ENCODE data around the gene ZNF385B. TPM values are rescaled to one million over a fixed set of nuclear protein-coding genes. Genes with fewer than 3 reads are reported as not detected.

Gene ZNF385B
- polyA plus RNA-seq, 1 donor, result 7.9 TPM

- no peak for DNase-seq
Observed at GRCh38 chr2:179550214-179550613, 311.2 kb downstream of the ZNF385B start.

GRCh38 chr2:179546656-179547055 lies 314.8 kb downstream of the ZNF385B start:
- DNase-seq, result no peak

DNA sequence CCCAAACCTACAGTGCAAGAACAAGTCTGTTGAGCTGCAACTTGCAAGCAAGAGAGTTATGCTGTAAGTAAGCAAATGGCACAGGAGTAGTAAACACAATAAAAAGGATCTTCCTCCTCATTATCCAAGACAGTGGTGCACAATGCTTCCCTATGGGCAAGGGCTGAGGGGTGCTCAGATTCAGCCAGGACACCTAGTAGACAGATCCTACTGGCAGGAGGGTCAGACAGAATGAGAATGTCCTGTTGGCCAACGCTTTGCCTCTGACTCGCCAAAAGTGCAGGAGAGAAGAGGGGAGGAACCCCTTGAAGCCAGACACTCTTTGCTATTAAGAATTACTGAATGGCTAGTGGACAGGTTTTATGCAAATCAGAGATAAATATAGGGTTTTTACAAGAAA lies 316.4 kb downstream of the ZNF385B start:
- no peak for DNase-seq

- no peak for DNase-seq
Observed at GRCh38 chr2:179543361-179543901, 318.0 kb downstream of the ZNF385B start.

DNA sequence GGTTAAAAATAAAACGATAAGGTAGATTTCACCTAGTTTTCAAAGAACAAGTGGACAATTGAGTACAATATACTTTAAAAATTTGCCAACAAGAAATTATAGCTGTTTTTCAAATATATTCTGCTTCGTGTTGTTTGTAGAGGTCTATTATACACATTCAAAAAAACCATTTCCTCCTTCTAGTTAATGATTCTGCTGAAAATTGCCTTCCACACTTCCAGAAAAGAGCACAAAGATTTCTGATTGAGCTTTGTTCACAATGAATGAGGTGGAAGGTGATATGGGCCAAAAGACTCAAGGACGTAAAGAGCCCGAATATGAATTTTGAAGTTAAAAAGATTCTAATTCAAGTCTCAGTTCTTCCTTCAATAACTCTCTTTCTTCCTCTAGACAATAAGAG lies 319.8 kb downstream of the ZNF385B start:
- no peak for DNase-seq

DNA sequence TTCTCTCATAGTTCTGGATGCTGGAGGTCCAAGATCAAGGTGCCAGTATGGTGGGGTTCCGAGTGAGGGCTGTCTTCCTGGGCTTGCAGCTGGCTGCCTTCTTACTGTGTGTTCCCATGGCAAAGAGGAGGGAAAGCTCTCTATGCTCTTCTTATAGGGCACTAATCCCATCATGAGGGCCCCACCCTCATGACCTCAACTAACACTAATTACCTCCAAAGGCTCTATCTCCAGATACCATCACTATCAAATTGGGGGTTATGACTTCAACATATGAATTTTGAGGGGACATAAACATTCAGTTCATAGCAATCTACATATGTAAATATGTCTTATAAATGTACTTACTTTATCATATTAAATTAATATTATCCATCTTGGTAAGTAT lies 322.3 kb downstream of the ZNF385B start:
- no peak for DNase-seq

- no peak for DNase-seq
Observed at GRCh38 chr2:179538406-179539123, 322.8 kb downstream of the ZNF385B start.

DNA sequence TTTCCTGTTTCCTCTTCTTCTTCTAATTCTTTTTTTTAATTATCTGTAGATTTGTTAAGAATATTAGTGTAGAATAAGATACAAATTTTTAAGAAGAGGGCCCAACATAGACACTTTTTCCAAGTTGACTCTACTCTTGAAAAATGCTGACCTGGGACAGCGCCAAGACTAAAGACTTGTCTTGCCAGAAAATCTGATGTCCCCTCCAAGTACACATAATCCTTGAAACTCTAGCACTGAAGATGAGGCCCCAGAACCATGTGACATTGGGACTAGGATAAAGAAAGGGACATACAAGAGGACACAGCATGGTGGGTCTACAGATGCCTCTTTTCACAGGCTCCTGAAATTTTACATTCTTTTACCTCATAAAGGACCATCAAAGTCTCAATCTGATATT lies 325.2 kb downstream of the ZNF385B start:
- no peak for DNase-seq

- no peak for DNase-seq
Observed at GRCh38 chr2:179533875-179534274, 327.5 kb downstream of the ZNF385B start.

GRCh38 chr2:179532863-179533278 lies 328.5 kb downstream of the ZNF385B start:
- DNase-seq, result no peak

DNA sequence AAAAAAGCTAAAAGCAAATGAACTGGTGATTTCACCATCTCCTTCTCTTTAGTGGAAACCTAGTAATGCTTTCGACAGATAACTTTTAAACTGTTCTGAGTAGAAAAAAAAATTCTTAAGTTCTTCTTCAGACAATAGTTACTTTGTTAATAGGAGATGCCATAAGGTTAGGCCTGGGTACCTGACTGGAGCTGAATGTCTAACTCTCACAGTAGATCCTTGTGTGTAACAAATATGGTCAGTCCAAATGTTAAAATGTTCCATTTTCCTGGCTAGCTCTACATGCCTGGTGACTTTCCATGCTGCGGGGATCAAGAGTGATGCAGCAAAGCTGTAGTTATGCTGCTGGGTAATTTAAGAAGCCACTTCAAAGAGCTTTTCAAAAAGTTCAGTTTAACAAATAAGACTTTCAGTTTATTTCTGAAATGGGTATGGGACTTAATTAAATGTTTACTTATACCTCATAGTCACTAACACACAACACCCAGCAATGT lies 332.8 kb downstream of the ZNF385B start:
- DNase-seq, result no peak

- no peak for DNase-seq
Observed at GRCh38 chr2:179525340-179525739, 336.1 kb downstream of the ZNF385B start.

- DNase-seq, result no peak
Observed at GRCh38 chr2:179524809-179525339, 336.5 kb downstream of the ZNF385B start.

DNA sequence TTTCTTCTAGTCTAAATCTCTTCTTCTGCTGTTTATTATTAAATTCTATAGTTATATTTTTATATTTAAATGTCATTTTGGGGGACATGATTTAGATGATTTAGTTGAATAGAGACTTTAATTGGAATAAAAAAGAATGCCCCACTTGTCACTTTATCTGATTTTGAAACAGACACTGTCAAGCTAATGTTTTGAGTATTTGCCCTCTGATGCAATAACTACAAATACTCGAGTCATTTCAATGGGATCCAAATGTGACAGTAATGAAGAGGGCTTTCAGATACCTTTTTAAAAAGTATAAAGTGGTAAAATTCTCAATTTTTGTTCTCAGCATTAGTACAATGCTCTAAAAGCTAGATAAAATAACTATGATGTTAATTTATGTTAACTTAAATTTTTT lies 339.5 kb downstream of the ZNF385B start:
- DNase-seq, result no peak

- no peak for DNase-seq
Observed at GRCh38 chr2:179518830-179519229, 342.6 kb downstream of the ZNF385B start.

- no peak for DNase-seq
Observed at GRCh38 chr2:179513181-179513580, 348.2 kb downstream of the ZNF385B start.

GRCh38 chr2:179512281-179513035 lies 349.0 kb downstream of the ZNF385B start:
- no peak for DNase-seq

DNA sequence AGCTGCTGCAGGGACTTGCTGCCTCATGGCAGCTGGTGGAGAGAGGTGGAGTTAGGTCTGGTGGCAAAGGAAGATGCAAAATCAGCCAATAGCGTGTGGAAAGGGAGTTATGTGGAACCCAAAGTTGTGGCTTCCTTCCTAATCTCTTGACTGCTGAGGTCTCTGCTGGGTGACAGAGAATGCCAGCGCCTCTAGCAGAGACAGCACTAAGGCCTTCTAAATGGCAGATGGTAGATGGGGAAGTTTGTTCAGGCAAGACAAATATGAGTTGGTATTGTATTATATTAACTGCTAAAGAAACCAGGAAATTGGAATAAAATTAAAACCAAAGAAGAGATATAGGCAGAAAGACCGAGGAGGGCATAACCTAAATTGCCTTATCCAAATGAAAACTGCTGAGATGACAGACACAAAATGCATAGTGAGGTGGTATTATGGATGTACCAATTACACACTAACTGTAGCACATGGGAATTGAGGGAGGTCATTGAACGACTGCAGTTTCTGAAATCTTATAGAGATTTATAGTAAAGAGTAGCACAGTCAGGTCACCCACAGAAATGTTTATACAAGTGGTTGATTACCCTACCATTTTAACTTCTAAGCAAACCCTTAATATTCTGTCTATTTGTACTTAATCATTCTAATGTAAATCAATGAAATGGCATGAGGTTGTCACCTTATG lies 350.2 kb downstream of the ZNF385B start:
- no peak for DNase-seq

- no peak for DNase-seq
Observed at GRCh38 chr2:179495315-179495714, 366.1 kb downstream of the ZNF385B start.

DNA sequence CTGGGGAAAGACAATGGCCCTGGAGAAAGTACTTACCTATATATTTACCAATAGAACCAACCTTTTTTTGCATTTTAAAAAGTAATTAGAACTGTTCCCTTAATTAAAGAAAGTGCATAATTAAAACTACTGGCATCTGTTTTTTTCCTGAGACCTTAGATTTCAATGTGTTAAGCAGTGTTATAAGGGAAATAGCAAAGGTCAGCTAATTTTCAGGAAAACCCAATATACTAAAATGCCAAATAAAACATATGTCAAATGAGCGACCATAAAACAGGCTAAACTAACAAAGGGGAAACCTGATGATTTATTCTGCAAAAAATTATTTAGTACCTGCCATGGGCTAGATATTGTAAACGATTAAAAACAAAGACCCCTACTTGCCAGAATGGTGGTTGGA lies 372.8 kb downstream of the ZNF385B start:
- DNase-seq, result no peak

DNA sequence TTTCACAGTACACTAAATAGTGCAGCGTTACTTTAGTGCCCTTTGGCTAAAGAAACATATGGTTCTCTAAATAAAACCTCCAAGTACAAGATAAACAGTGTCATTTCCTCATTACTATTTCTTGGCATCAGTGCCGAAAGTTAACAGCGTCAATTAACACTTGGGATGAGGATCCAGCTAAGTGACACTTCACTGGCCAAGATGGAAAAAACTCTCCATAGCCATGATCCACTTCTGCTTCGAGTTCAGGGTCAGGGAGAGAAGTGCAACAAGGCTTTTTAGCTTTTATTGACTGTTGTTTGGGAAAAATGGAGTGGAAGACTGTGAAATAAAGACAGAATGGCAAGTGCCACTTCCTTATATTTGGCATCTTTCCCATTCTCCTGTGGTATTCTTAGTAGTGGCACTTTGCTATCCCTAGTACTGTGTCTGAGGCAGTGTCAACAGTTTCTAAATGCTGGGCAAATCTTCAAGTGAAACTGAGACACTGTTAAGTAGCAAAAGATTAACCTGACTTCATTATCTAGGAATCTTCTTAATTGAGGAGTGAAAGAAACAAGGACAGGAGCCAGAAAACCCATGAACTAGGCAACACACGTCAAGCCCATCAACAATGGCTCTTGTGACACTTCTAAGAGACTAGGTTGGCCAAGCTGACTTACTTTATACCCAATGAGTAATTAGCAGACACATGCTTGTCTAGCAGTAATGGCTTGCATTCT lies 374.2 kb downstream of the ZNF385B start:
- no peak for DNase-seq

- DNase-seq, result no peak
Observed at GRCh38 chr2:179483131-179483530, 378.3 kb downstream of the ZNF385B start.

All from hindlimb muscle (tissue), 1 donor.